GM18951 (cell line): ENCODE results near the gene INCENP.

Experiments used
- POLR2A ChIP-seq: IDR thresholded peaks from 4 replicates; pipeline ENCODE4 v1.6.1; 2011; ENCODE audit warnings: mild to moderate bottlenecking; ENCODE audit not compliant: insufficient read length, insufficient read depth; ENCODE audit errors: extremely low read depth
- in situ Hi-C: fragments of 300-500 bp; cut with MboI; formaldehyde crosslinking; loops from one replicate; pipeline ENCODE4 v1.12.0; 2022; ENCODE audit warnings: low sequenced_read_pairs, mixed read lengths, inconsistent platforms; ENCODE audit not compliant: unreplicated experiment

The INCENP gene

DNA sequence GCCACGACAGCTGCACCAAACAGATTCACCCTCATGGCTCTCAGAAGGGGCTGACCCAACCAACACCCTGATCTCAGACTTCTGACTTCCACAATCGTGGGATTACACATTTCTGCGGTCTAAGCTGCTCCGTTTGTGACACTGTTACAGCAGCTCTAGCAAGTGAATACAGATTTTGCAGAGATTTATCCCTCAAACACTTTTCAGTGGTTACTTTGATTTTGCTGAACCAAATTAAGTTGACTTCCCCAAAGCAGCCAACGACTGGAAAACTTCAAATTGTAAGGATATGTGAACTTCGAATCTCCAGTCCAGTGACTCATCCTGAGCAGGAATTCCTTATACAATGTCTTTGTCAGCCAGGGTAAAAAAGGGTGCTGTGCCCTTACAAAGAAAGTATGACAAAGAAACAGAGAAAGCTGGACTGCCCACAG, 14.8 kb upstream of the INCENP start:
- TF ChIP-seq POLR2A: no peak
- in situ Hi-C loops: no loop called here

GRCh38 chr11:62115085-62115694, 8.6 kb upstream of the INCENP start:
- in situ Hi-C loops: no loop called here
- TF ChIP-seq POLR2A: no peak

- in situ Hi-C loops: no loop called here
- TF ChIP-seq POLR2A: no peak
Measured at GRCh38 chr11:62116451-62116850, 7.4 kb upstream of the INCENP start.

GRCh38 chr11:62119569-62119968, 4.2 kb upstream of the INCENP start:
- in situ Hi-C loops: no loop called here
- no peak for TF ChIP-seq POLR2A

- in situ Hi-C loops: no loop called here
- no peak for TF ChIP-seq POLR2A
Measured at GRCh38 chr11:62120001-62120400, 3.8 kb upstream of the INCENP start.

- TF ChIP-seq POLR2A: no peak
- in situ Hi-C loops: no loop called here
Measured at GRCh38 chr11:62120431-62120830, 3.4 kb upstream of the INCENP start.

DNA sequence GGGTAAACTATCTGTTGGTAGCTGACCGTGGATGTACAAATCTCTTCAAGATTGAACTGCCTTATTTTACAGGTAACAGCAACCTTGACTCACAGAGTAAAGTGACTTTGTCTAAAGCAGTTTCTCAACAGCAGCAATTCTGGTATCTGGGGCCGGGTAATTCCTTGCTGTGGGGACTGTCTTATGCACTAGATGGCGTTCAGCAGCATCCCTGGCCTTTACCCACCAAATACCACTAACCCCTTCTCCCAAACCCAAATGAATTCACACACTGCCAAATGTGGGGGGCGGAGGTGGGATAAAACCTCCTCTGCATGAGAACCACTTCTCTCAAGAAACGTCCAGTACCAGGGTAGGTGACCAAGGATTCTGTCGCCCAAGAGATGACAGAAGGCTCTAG, 1.7 kb upstream of the INCENP start:
- no peak for TF ChIP-seq POLR2A
- in situ Hi-C loops: no loop called here

DNA sequence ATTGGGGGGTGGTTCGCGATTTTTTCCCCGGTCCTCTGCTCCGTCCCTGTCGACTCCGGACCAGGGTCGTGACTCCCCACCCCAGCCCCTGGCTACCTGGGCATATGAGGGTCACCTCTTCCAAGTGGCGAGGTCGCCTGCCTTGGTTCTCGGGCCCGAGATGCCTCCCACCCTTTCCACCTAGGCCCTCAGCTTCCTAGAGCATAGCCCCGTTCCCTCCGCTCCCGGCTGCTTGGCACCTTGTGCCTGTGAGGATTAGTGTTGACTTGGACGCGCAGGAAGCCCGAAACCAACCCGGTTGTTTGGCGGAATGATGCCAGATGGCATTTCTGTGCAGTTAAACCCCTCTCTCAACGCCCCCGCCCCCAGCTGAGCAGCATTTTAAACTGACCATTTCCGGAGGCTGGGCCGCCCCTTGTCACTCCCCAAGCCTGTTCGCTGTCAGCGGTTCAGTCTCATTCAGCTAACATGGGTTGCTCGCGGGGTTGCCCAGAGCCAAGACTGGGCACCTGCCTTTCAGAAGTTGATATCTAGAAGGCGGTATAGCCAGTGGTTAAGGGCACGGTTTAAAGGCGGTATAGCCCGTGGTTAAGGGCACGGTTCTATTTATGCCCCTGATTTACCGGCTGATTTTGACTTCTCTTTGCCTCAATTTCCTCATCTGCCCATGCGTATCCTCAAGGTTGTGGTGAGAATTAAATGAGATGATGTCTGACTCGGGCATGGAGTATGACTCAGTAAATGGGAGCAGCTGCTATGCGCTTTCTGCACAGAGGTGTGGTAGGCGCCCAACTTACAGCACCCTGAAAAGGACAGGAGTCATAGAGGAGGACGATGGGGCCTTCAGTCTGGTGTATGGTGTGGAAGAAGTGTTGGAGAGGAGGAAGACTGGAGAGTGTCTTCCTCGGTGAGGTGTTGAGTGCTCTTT, 639 bp downstream of the INCENP start:
- in situ Hi-C loops: no loop called here
- peak; percentile 17 for TF ChIP-seq POLR2A

GRCh38 chr11:62125316-62125715, 1.5 kb downstream of the INCENP start:
- in situ Hi-C loops: no loop called here
- no peak for TF ChIP-seq POLR2A

DNA sequence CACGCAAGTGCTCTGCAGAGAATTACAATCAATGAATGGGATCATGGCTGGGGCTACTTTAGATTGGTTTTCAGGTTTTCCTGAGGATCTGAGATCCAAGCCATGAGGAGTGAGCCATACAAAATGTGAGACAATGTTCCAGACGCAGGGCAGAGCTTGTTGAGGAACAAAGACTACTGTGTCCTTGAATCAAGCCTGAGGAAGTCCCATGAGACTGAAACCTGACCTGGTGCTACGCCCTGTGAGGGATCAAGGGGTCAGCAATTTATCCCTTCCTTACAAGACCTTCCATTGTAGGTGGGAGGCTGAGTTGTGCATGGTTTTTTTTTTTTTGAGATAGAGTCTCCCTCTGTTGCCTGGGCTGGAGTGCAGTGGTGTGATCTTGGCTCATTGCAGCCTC, 2.1 kb downstream of the INCENP start:
- in situ Hi-C loops: no loop called here
- no peak for TF ChIP-seq POLR2A

DNA sequence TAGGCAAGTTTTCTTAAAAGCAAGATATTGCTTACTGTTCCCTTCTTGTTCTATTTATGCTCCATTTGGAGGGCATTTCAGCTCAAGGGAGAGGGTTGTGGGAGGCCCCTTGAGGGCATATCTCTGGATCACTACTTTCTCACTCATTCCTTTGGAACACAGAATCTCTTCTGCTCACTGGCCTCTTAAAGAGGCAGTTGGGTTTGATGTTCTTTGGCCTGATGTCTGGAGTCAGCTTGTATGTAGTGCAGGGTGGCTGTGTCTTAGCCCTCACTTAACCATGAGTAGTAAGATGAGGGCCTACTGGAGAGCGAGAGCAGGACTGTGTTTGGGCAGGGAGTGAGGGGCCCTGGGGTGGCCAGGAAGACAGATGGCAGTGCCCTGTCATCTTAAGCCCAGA, 3.6 kb downstream of the INCENP start:
- no peak for TF ChIP-seq POLR2A
- in situ Hi-C loops: no loop called here

DNA sequence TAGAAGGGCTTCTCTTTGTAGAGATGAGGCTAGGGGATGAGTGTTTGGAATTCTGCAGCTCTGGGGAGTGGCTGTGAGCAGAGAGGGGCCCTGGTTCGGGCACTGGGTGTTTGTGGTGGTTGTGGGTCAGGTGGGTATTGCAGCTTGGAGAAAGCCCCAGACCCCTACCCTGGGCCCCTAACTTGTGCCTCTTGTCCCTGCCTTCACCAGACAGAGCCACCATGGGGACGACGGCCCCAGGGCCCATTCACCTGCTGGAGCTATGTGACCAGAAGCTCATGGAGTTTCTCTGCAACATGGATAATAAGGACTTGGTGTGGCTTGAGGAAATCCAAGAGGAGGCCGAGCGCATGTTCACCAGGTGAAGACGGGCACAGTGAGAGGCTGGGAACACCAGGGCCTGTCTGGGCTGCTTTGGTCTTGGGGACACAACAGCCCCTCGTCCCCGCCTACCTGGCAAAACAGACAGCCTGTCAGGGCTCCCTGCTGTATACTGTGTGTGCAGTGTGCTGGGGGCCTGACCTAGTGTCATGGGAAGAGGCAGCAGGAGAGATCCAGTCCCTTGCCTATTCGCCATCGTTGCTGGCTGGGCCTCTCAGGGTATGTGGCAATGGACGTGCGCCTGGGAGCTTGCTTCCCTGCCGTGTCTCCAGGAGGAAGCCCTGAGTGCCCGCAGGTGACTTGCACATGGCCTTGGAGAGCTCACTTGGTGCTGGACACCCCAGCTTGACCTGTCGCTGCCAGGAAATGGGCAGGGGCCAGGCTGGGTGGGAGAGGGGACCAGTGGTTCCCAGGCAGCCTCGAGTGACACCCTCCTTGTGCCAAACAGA, 4.3 kb downstream of the INCENP start:
- in situ Hi-C loops: no loop called here
- no peak for TF ChIP-seq POLR2A

DNA sequence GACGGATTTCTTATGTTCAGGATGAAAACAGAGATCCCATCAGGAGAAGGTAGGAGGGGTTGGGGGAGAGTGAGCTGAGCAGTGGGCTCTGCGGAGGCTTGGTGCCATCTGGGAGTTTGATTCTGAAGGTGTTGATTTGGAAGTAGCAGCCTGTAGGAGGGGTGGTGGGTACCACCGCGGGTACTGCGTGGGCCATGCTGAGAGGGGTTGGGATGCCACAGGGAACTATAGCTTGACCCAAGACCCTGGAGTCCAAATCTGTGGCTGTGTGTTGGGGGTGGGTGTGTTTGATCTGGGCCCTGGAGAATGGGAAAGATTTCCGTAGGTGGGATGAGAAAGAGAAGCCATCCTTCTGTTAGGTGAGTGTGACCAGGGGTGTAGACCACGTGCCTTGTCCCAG, 5.0 kb downstream of the INCENP start:
- TF ChIP-seq POLR2A: no peak
- in situ Hi-C loops: no loop called here
